ENCODE results near the gene LGALS3.
A peak's percentile ranks its signal among the peaks of the same experiment; 100 is the strongest.

Gene LGALS3

DNA sequence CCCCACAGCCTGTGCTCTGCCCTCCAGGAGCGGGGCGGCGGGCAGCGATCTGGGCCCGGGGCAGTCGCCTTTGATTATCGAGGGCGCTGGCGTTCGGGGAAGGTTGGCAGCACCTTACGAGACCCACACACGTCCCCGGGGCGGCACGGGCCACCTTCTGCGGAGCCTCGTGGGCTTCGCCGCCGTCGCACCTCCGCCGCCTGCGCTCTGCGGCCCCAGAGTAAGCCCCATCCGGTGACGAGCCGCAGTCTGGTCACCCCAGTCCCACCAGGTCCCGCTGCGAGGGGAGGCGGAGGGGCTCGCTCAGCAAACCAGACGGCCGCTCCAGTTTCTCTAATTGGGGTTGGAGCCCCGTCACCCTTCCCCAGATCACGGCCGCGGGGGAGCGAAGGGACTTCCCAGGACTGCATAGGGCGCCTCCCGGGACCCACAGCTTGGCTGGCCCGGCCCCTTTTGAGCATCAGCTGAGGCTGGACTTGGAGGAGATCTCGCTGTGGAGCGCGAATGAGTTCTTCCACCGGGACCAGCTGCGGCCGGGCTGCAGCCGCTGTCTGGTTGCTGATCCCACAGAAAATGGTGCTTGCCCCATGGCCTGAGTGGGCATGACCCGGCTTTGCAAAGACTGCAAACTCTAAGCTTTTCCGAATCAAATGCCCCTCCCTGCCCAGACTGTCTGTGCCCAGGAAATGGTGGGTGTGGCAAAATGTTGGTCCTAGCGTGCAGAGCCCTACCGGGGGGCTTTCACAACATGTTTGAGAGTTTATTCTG is 560 bp downstream of the LGALS3 start:
- Histone ChIP-seq H3K4me2 (ENCODE audit: low read length) (peak overlapping the region; percentile 70), H3K4me3 (ENCODE audit: low read depth, low read length) (peak overlapping the region; percentile 41), H3K36me3 (ENCODE audit: control insufficient read depth, insufficient read depth, low read length) (no peaks in the 10 kb centered on the region), H3K4me1 (no peaks in the 10 kb centered on the region), H3K9ac (no peak overlapping the region), H2AFZ (peak overlapping the region; percentile 91), H3K27ac (peak overlapping the region; percentile 22), H3K9me3 (ENCODE audit: control insufficient read depth, low read length) (no peaks in the 10 kb centered on the region), H3K79me2 (peaks cover 2% of the 10 kb centered on the region), H3K27me3 (ENCODE audit: control insufficient read depth, insufficient read depth, low read length) (no peaks in the 10 kb centered on the region)
- TF ChIP-seq, protein P1, sequence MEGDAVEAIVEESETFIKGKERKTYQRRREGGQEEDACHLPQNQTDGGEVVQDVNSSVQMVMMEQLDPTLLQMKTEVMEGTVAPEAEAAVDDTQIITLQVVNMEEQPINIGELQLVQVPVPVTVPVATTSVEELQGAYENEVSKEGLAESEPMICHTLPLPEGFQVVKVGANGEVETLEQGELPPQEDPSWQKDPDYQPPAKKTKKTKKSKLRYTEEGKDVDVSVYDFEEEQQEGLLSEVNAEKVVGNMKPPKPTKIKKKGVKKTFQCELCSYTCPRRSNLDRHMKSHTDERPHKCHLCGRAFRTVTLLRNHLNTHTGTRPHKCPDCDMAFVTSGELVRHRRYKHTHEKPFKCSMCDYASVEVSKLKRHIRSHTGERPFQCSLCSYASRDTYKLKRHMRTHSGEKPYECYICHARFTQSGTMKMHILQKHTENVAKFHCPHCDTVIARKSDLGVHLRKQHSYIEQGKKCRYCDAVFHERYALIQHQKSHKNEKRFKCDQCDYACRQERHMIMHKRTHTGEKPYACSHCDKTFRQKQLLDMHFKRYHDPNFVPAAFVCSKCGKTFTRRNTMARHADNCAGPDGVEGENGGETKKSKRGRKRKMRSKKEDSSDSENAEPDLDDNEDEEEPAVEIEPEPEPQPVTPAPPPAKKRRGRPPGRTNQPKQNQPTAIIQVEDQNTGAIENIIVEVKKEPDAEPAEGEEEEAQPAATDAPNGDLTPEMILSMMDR (IDR thresholded peaks at IDR 0.05) = no peak

DNA sequence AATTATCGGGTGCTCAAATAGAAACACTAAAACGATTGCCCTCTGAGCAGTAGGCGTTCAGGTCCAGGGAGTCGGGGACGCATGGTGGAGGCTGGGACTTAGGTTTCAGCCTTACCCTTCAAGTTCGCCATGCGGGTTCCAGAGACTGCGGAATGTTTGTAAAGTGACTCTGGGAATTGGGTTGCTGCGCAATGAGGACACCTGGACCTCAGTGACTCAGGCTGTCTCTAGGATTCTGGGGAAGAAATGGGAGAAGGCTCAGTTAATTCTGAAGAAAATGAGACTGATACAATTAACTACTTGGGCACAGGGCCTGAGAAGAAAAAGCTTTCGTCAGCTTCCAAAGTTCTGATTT is 1.1 kb downstream of the LGALS3 start:
- no peak overlapping the region for H3K9ac ChIP-seq
- H3K27me3 ChIP-seq (ENCODE audit: control insufficient read depth, insufficient read depth, low read length) = no peaks in the 10 kb centered on the region
- TF ChIP-seq, protein P1 (IDR thresholded peaks at IDR 0.05) = no peak
- H3K36me3 ChIP-seq (ENCODE audit: control insufficient read depth, insufficient read depth, low read length) = no peaks in the 10 kb centered on the region
- peak overlapping the region; percentile 70 for H3K4me2 ChIP-seq (ENCODE audit: low read length)
- peak overlapping the region; percentile 41 for H3K4me3 ChIP-seq (ENCODE audit: low read depth, low read length)
- H2AFZ ChIP-seq = peak overlapping the region; percentile 91
- H3K27ac ChIP-seq = no peak overlapping the region
- peaks cover 2% of the 10 kb centered on the region for H3K79me2 ChIP-seq
- H3K4me1 ChIP-seq = no peaks in the 10 kb centered on the region
- no peaks in the 10 kb centered on the region for H3K9me3 ChIP-seq (ENCODE audit: control insufficient read depth, low read length)

DNA sequence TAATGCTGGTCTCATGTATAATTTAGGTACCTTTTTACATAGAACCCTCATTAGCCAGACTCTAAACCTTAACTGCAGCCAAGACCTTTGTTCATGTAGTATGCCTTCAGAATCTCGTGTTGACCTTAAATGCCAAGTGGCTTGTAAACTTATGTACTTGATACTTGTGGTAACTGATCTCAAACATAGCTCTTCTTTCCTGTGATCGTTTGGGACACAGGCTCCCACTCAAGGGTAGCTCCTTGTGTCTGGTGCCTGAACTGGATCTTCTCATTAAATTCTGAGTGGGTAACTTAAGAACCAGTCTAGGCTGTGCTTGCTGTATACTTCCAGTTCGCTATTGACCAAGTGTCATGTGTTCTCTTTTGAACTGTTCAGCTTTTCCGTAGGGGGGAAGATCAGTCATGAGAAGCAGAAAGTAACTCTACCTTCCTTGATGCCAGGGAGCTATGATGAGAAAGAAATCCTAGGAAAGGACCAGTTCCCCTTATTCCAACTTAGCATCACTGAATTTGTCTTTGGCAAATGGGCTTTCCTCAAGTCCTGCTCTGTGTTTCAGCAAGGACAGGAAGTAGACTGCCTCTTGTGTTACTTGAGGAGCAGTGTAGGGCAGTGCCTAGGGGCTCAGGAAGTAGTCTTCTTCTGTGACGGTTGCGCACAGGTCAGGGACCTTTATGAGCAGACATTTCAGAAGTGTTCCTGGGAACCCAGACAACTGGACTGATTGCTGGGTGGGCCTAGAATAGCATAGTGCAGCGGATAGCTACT is 2.5 kb downstream of the LGALS3 start:
- TF ChIP-seq, protein P1 (IDR thresholded peaks at IDR 0.05) = no peak
- Histone ChIP-seq H3K9ac (no peak overlapping the region), H3K4me3 (ENCODE audit: low read depth, low read length) (no peak overlapping the region)

DNA sequence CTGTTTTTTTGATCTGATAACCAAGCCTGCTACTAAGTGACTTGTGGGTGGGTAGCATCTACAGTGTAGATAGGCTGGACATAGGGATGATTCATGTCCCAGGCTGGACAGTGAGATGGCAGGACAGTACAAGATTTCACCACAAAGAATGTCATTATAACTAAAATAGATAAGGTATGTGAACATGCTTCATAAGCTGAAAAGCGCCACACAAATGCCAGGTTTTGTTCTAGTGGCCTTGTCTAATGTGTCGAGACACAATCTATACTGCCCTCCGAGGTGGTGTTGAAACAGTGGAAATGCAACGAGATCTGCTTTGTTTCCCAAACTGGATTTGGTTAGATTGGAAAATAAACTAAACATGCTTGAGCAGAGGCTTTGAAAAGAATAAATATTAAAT is 4.4 kb downstream of the LGALS3 start:
- Histone ChIP-seq H2AFZ (no peak overlapping the region), H3K27me3 (ENCODE audit: control insufficient read depth, insufficient read depth, low read length) (no peaks in the 10 kb centered on the region), H3K4me3 (ENCODE audit: low read depth, low read length) (no peak overlapping the region), H3K4me1 (no peaks in the 10 kb centered on the region), H3K27ac (no peak overlapping the region), H3K79me2 (peaks cover 2% of the 10 kb centered on the region), H3K4me2 (ENCODE audit: low read length) (no peak overlapping the region), H3K36me3 (ENCODE audit: control insufficient read depth, insufficient read depth, low read length) (no peaks in the 10 kb centered on the region), H3K9me3 (ENCODE audit: control insufficient read depth, low read length) (no peaks in the 10 kb centered on the region), H3K9ac (no peak overlapping the region)
- TF ChIP-seq, protein P1 (IDR thresholded peaks at IDR 0.05) = peak; percentile 19

More for the DNA sequence above, 2.5 kb downstream of the LGALS3 start:
- Histone ChIP-seq H3K36me3 (ENCODE audit: control insufficient read depth, insufficient read depth, low read length) (no peaks in the 10 kb centered on the region), H3K27me3 (ENCODE audit: control insufficient read depth, insufficient read depth, low read length) (no peaks in the 10 kb centered on the region), H3K4me2 (ENCODE audit: low read length) (no peak overlapping the region), H3K27ac (no peak overlapping the region), H2AFZ (no peak overlapping the region), H3K9me3 (ENCODE audit: control insufficient read depth, low read length) (no peaks in the 10 kb centered on the region), H3K79me2 (peaks cover 2% of the 10 kb centered on the region), H3K4me1 (no peaks in the 10 kb centered on the region)
